Gastroesophageal sphincter (tissue), 3 donors: ENCODE data around the gene CACNB4.

ENCODE experiments used
- POLR2A ChIP-seq, 2 donors: fragments of 450-650 bp; IDR thresholded peaks; one replicate each; pipeline ENCODE4 v1.6.1; 2017; ENCODE audit warnings: antibody characterized with exemption in 2 of 2, mild to moderate bottlenecking in 2 of 2, moderate library complexity in 1 of 2
- POLR2AphosphoS5 ChIP-seq: sonication (generic); formaldehyde crosslinking; IDR thresholded peaks from one replicate; pipeline ENCODE4 v1.6.1; 2017; ENCODE audit warnings: antibody characterized with exemption
- TF ChIP-seq, protein P1 (sequence below), 4 experiments: fragments of 200-600 bp in 2 of 4; fragments of 450-650 bp in 2 of 4; sonication (generic) in 1 of 4; IDR thresholded peaks; one replicate each; pipeline ENCODE4 v1.5.1; 2017 to 2019; ENCODE audit warnings: antibody characterized with exemption in 4 of 4, mild to moderate bottlenecking in 2 of 4, moderate library complexity in 2 of 4

DNA sequence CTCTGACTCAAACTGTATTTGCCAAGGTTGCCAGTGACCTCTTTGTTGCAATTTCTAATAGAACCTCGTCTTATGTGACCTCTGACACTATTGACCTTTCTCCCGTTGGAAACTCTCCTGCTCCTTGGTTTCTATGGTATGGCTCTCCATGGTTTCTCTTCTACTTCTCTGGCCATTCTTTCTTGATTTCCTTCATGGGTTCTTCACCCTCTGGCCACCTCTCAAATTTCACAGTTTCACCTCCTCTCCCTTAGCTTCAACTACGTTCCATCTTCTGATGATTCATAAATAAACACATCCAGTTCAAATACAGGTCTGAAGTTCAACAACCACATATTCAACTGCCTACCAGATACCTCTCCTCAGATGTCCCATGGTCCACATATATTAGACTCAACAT lies 109.5 kb downstream of the CACNB4 start:
- TF ChIP-seq, protein P1, sequence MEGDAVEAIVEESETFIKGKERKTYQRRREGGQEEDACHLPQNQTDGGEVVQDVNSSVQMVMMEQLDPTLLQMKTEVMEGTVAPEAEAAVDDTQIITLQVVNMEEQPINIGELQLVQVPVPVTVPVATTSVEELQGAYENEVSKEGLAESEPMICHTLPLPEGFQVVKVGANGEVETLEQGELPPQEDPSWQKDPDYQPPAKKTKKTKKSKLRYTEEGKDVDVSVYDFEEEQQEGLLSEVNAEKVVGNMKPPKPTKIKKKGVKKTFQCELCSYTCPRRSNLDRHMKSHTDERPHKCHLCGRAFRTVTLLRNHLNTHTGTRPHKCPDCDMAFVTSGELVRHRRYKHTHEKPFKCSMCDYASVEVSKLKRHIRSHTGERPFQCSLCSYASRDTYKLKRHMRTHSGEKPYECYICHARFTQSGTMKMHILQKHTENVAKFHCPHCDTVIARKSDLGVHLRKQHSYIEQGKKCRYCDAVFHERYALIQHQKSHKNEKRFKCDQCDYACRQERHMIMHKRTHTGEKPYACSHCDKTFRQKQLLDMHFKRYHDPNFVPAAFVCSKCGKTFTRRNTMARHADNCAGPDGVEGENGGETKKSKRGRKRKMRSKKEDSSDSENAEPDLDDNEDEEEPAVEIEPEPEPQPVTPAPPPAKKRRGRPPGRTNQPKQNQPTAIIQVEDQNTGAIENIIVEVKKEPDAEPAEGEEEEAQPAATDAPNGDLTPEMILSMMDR (IDR thresholded peaks at IDR 0.05): no peak
- TF ChIP-seq POLR2AphosphoS5: no peak
- no peak for TF ChIP-seq POLR2A (IDR thresholded peaks at IDR 0.05)
